ENCODE data around the gene ATP2B3. TPM values are rescaled to one million over a fixed set of nuclear protein-coding genes. Genes with fewer than 3 reads are reported as not detected.

The ATP2B3 gene
- polyA plus RNA-seq, 1 donor (not counting 4 experiments of a cell fraction or from before 2014, with no cell fraction given) = not detected

- peaks cover 2% of the 10 kb centered on the region for H3K4me1 ChIP-seq (ENCODE audit: control insufficient read depth, extremely low read depth, insufficient read depth, low read length)
- no peak for FAIRE-seq
These were observed 25.5 kb upstream of the ATP2B3 start for GRCh38 chrX:153491918-153492317.

DNA sequence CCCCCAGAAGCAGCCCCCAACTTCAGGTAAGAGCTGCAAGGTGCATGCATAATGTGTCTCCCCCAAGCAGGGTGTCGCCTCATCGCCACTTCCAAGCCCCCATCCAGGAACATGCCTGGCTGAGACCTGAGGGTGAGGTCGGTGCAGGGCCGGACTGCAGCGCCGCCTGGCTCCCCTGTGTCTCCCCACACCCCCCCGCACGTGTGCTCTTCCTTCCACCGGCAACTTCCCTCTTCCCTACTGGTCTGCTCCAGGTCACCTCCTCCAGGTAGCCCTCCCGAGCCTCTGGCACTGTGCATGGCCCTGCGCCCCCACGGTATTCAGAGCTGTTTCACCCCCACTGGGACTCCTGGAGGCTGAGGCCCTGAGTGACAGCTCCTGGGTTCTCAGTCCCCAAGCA is 24.9 kb upstream of the ATP2B3 start:
- dilution Hi-C loops (cut with MboI; ENCODE audit: extremely low pct_ligation_motif_present, low sequenced_read_pairs) = no loop called here

More at GRCh38 chrX:153491918-153492317, 25.5 kb upstream of the ATP2B3 start:
- Histone ChIP-seq H3K4me3 (ENCODE audit: control insufficient read depth in 2 of 3, extremely low read depth in 1 of 3, insufficient read depth in 2 of 3, low read depth in 1 of 3, low read length in 3 of 3) (no peak overlapping the region), H3K27me3 (ENCODE audit: control insufficient read depth, extremely low read depth, insufficient read depth, low read length) (peaks cover 21% of the 10 kb centered on the region), H3K9me1 (ENCODE audit: control insufficient read depth, extremely low read depth, insufficient read depth, low read length) (no peaks in the 10 kb centered on the region), H3K9me3 (ENCODE audit: control insufficient read depth, low read depth, low read length) (no peaks in the 10 kb centered on the region), H3K79me2 (ENCODE audit: control insufficient read depth, insufficient read depth, low read length) (no peaks in the 10 kb centered on the region), H4K20me1 (ENCODE audit: control insufficient read depth, extremely low read depth, insufficient read depth, low read length) (no peaks in the 10 kb centered on the region), H3K36me3 (ENCODE audit: control insufficient read depth in 2 of 2, extremely low read depth in 1 of 2, insufficient read depth in 2 of 2, low read length in 2 of 2) (no peaks in the 10 kb centered on the region), H3K4me2 (ENCODE audit: control insufficient read depth, extremely low read depth, insufficient read depth, low read depth, low read length) (no peak overlapping the region), H3K27ac (ENCODE audit: control insufficient read depth, insufficient read depth, low read length) (no peak overlapping the region), H2AFZ (ENCODE audit: control insufficient read depth, low read length) (no peak overlapping the region), H3K9ac (ENCODE audit: control insufficient read depth, extremely low read depth, insufficient read depth, low read length) (no peak overlapping the region)
- TF ChIP-seq EZH2 (IDR thresholded peaks at IDR 0.05; ENCODE audit: low read length) (no peak), CTCF (optimal IDR thresholded peaks at IDR 0.05 in 1 of 3, IDR thresholded peaks at IDR 0.05 in 1 of 3, conservative IDR thresholded peaks at IDR 0.05 in 1 of 3; ENCODE audit: extremely low read depth in 1 of 3, insufficient read depth in 2 of 3, low read length in 3 of 3) (no peak)
- dilution Hi-C loops (cut with MboI; ENCODE audit: extremely low pct_ligation_motif_present, low sequenced_read_pairs) = no loop called here
- DNase-seq (ENCODE audit: low read depth, low spot score) = no peak

More for the DNA sequence above, 24.9 kb upstream of the ATP2B3 start:
- no peak overlapping the region for H2AFZ ChIP-seq (ENCODE audit: control insufficient read depth, low read length)
- TF ChIP-seq CTCF (optimal IDR thresholded peaks at IDR 0.05 in 1 of 3, IDR thresholded peaks at IDR 0.05 in 1 of 3, conservative IDR thresholded peaks at IDR 0.05 in 1 of 3; ENCODE audit: extremely low read depth in 1 of 3, insufficient read depth in 2 of 3, low read length in 3 of 3) (no peak), EZH2 (IDR thresholded peaks at IDR 0.05; ENCODE audit: low read length) (no peak)
- no peak overlapping the region for H3K27ac ChIP-seq (ENCODE audit: control insufficient read depth, insufficient read depth, low read length)
- no peak overlapping the region for H3K4me3 ChIP-seq (ENCODE audit: control insufficient read depth in 2 of 3, extremely low read depth in 1 of 3, insufficient read depth in 2 of 3, low read depth in 1 of 3, low read length in 3 of 3)
- H3K27me3 ChIP-seq (ENCODE audit: control insufficient read depth, extremely low read depth, insufficient read depth, low read length) = peaks cover 21% of the 10 kb centered on the region
- H3K4me2 ChIP-seq (ENCODE audit: control insufficient read depth, extremely low read depth, insufficient read depth, low read depth, low read length) = no peak overlapping the region
- no peaks in the 10 kb centered on the region for H3K9me3 ChIP-seq (ENCODE audit: control insufficient read depth, low read depth, low read length)
- FAIRE-seq = no peak
- no peak for DNase-seq (ENCODE audit: low read depth, low spot score)
- no peaks in the 10 kb centered on the region for H4K20me1 ChIP-seq (ENCODE audit: control insufficient read depth, extremely low read depth, insufficient read depth, low read length)
- H3K79me2 ChIP-seq (ENCODE audit: control insufficient read depth, insufficient read depth, low read length) = no peaks in the 10 kb centered on the region
- no peak overlapping the region for H3K9ac ChIP-seq (ENCODE audit: control insufficient read depth, extremely low read depth, insufficient read depth, low read length)
- H3K9me1 ChIP-seq (ENCODE audit: control insufficient read depth, extremely low read depth, insufficient read depth, low read length) = no peaks in the 10 kb centered on the region
- H3K4me1 ChIP-seq (ENCODE audit: control insufficient read depth, extremely low read depth, insufficient read depth, low read length) = peaks cover 2% of the 10 kb centered on the region
- no peaks in the 10 kb centered on the region for H3K36me3 ChIP-seq (ENCODE audit: control insufficient read depth in 2 of 2, extremely low read depth in 1 of 2, insufficient read depth in 2 of 2, low read length in 2 of 2)

All from keratinocyte (primary cell).